ENCODE results near the gene TP53RK.
A peak's percentile ranks its signal among the peaks of the same experiment; 100 is the strongest.

The TP53RK gene

DNA sequence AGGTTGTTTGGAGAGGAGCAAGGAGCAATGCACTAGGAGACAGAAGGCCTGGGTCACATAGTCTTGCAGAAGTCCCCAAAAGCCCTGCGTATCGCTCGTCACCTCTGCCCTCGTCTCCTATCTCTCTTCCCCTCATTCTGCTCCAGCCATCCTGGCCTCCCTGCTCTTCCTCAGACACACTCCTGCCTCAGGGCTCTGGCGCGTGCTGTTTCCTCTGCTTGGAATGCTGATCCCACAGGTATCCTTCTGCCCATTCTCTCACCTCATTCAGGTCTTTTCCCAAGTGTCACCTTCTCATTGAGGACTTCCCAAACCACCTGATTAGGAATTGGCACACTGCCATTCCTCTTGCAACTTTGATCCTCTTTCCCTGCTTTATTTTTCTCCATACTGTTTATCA, 11.2 kb upstream of the TP53RK start:
- DNase-seq (ENCODE audit: insufficient read length, low spot score) (no peak), FAIRE-seq (no peak)
- no peak for TF ChIP-seq POU2F2 (IDR thresholded peaks at IDR 0.05; ENCODE audit: low read depth, low read length)
- TF ChIP-seq PAX5 (IDR thresholded peaks at IDR 0.05; ENCODE audit: insufficient read depth, low read length, severe bottlenecking) = no peak
- TF ChIP-seq SPI1 (IDR thresholded peaks at IDR 0.05; ENCODE audit: low read depth, low read length) = no peak
- TF ChIP-seq POLR2A (IDR thresholded peaks at IDR 0.05; ENCODE audit: low read depth, low read length) = no peak
- no peak for TF ChIP-seq TAF1 (IDR thresholded peaks at IDR 0.05; ENCODE audit: low read depth, low read length)
- no peak for TF ChIP-seq POLR2AphosphoS5 (IDR thresholded peaks at IDR 0.05; ENCODE audit: low read depth, low read length)

DNA sequence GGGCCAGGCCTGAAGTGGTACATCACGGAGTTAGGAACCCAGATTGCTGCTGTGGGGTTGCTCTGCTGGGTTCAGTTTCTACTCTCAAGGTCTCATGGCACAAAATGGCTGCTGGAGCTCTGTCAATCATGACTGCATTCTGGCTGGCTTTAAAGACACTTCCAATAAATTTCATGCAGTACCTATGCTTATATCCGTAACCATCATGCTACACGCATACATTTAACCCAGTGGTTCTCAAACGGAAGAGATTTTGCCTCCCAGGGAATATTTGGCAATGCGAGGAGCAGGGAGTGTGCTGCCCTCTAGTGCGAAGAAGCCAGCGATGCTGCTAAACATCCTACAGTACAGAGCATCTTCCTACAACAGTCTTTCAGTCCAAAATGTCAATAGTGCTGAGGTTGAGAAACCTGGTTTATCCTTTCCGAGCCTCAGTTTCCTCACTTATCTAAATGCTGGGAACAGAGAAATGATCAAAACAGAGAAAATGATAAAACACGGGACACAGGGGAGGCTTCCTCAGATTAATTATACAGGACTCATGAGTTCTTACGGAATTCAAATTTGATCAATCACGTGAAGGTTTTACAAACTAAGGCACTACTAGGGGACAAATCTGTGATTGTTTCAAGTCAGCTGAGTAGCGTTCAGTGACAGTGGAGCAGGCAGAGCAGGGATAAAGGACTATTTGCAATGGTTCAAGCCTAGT, 10.6 kb upstream of the TP53RK start:
- FAIRE-seq = no peak
- TF ChIP-seq POLR2A (IDR thresholded peaks at IDR 0.05; ENCODE audit: low read depth, low read length) (no peak), POLR2AphosphoS5 (IDR thresholded peaks at IDR 0.05; ENCODE audit: low read depth, low read length) (no peak), POU2F2 (IDR thresholded peaks at IDR 0.05; ENCODE audit: low read depth, low read length) (no peak), SPI1 (IDR thresholded peaks at IDR 0.05; ENCODE audit: low read depth, low read length) (no peak), PAX5 (IDR thresholded peaks at IDR 0.05; ENCODE audit: insufficient read depth, low read length, severe bottlenecking) (no peak), TAF1 (IDR thresholded peaks at IDR 0.05; ENCODE audit: low read depth, low read length) (no peak)
- DNase-seq (ENCODE audit: insufficient read length, low spot score) = no peak

DNA sequence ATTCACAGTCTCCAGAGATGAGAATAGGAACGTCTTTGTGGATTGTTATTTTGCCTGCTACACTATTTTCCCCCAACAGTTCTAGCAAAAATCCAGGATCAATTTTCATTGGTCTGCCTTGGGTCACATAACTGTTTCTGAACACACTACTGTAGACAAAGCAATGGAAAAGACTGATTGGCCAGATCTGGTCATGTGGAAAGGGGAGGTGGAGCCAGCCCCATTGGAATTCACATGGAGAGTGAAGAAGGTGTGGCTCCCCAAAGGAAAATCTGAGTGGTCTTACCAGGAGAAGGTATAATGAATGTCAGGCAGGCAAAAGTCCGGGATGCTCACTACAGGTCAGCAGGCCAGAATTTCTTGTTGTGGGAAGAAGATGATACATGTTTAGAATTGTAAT, 9.5 kb upstream of the TP53RK start:
- FAIRE-seq (no peak), DNase-seq (ENCODE audit: insufficient read length, low spot score) (no peak)
- TF ChIP-seq POLR2A (IDR thresholded peaks at IDR 0.05; ENCODE audit: low read depth, low read length) (no peak), PAX5 (IDR thresholded peaks at IDR 0.05; ENCODE audit: insufficient read depth, low read length, severe bottlenecking) (no peak), TAF1 (IDR thresholded peaks at IDR 0.05; ENCODE audit: low read depth, low read length) (no peak), POU2F2 (IDR thresholded peaks at IDR 0.05; ENCODE audit: low read depth, low read length) (no peak), POLR2AphosphoS5 (IDR thresholded peaks at IDR 0.05; ENCODE audit: low read depth, low read length) (no peak), SPI1 (IDR thresholded peaks at IDR 0.05; ENCODE audit: low read depth, low read length) (no peak)

DNA sequence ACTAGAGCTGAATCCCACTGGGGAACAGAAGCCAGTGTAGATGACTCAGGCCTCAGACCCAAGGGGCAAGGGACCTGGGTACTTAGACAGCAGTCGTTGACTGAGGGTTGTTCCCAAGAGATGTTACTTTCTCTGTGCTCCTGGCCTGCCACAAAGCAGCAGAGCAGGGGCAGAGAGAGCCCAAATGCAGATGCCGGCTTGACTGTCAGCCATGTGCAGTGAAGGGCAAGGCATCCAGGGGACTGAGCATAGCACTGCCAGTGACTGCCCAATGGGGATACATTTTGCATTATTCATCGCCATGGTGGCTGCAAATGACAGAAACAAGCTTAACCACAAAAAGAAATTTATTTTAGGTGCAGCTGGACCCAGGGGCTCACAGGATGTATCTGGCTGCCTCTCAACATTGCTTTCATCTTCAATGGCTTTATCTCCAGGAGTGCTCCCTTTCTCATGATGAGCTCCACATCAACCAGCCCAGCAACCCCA, 7.6 kb upstream of the TP53RK start:
- TF ChIP-seq POU2F2 (IDR thresholded peaks at IDR 0.05; ENCODE audit: low read depth, low read length) = no peak
- no peak for TF ChIP-seq POLR2AphosphoS5 (IDR thresholded peaks at IDR 0.05; ENCODE audit: low read depth, low read length)
- no peak for TF ChIP-seq TAF1 (IDR thresholded peaks at IDR 0.05; ENCODE audit: low read depth, low read length)
- TF ChIP-seq PAX5 (IDR thresholded peaks at IDR 0.05; ENCODE audit: insufficient read depth, low read length, severe bottlenecking) = no peak
- TF ChIP-seq SPI1 (IDR thresholded peaks at IDR 0.05; ENCODE audit: low read depth, low read length) = no peak
- TF ChIP-seq POLR2A (IDR thresholded peaks at IDR 0.05; ENCODE audit: low read depth, low read length) = no peak
- DNase-seq (ENCODE audit: insufficient read length, low spot score) (no peak), FAIRE-seq (no peak)

- TF ChIP-seq POLR2A (IDR thresholded peaks at IDR 0.05; ENCODE audit: low read depth, low read length) (no peak), TAF1 (IDR thresholded peaks at IDR 0.05; ENCODE audit: low read depth, low read length) (no peak), POLR2AphosphoS5 (IDR thresholded peaks at IDR 0.05; ENCODE audit: low read depth, low read length) (no peak), POU2F2 (IDR thresholded peaks at IDR 0.05; ENCODE audit: low read depth, low read length) (no peak), SPI1 (IDR thresholded peaks at IDR 0.05; ENCODE audit: low read depth, low read length) (no peak), PAX5 (IDR thresholded peaks at IDR 0.05; ENCODE audit: insufficient read depth, low read length, severe bottlenecking) (no peak)
- FAIRE-seq (no peak), DNase-seq (ENCODE audit: insufficient read length, low spot score) (no peak)
Observed at GRCh38 chr20:46695892-46696291, 6.6 kb upstream of the TP53RK start.

DNA sequence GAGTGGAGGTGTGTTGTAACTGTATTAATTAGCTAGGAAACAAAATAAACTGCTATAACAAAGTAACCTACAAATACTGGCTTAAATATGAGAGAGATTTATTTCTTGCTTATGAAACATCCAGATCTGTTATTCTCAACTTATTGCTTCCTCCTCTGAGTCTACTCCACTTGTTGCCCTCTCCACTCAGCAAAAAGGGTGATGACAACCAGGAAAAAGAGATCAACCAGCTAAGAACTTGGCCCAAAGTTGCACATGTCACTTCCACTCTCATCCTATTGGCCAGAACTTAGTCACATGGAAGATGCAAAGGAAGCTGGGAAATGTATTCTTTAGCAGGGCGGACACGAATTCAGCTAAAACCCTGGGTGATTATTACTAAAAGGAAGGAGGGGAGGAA, 5.2 kb upstream of the TP53RK start:
- no peak for DNase-seq (ENCODE audit: insufficient read length, low spot score)
- TF ChIP-seq PAX5 (IDR thresholded peaks at IDR 0.05; ENCODE audit: insufficient read depth, low read length, severe bottlenecking) (no peak), TAF1 (IDR thresholded peaks at IDR 0.05; ENCODE audit: low read depth, low read length) (no peak), SPI1 (IDR thresholded peaks at IDR 0.05; ENCODE audit: low read depth, low read length) (no peak), POLR2AphosphoS5 (IDR thresholded peaks at IDR 0.05; ENCODE audit: low read depth, low read length) (no peak), POU2F2 (IDR thresholded peaks at IDR 0.05; ENCODE audit: low read depth, low read length) (no peak), POLR2A (IDR thresholded peaks at IDR 0.05; ENCODE audit: low read depth, low read length) (no peak)
- FAIRE-seq = no peak

- FAIRE-seq (no peak), DNase-seq (ENCODE audit: insufficient read length, low spot score) (no peak)
Observed at GRCh38 chr20:46691196-46691595, 2.0 kb upstream of the TP53RK start.

DNA sequence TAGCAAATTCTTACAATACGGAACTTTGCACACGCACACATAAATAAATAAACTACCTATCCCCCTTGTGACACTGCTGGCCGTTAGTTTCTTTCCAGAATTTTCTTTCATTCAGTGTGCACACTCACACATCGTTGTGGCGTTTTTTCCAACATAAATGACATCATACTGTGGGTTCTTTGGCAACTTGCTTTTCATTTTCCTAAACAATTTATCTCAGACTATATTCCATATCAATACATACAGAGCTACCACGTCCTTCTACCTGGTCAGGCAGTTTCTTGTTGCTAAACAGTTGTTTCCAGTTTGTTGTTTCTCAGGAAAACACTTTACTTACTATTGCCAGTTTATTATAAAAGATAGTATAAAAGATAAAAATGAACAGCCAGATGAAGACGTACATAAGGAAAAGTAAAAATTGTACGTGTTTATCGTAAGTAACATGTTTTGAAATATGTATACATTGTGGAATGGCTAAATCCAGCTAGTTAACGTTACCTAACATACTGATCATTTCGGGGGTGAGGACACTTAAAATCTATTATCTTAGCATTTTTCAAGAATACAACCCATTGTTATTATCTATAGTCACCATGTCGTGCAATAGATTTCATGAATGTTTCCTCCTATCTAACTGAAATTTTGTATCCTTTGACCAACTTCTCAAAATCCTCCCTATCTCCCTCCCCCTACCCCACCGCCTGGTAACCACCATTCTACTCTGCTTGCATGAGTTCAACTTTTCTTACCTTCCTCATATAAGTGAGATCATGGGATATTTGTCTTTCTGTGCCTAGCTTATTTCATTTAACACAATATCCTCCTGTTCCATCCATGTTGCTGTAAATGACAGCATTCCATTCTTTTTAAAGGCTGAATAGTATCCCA, 1.2 kb upstream of the TP53RK start:
- DNase-seq (ENCODE audit: insufficient read length, low spot score) (no peak), FAIRE-seq (no peak)
- TF ChIP-seq SPI1 (IDR thresholded peaks at IDR 0.05; ENCODE audit: low read depth, low read length) (no peak), TAF1 (IDR thresholded peaks at IDR 0.05; ENCODE audit: low read depth, low read length) (no peak), POLR2AphosphoS5 (IDR thresholded peaks at IDR 0.05; ENCODE audit: low read depth, low read length) (no peak), POU2F2 (IDR thresholded peaks at IDR 0.05; ENCODE audit: low read depth, low read length) (no peak), POLR2A (IDR thresholded peaks at IDR 0.05; ENCODE audit: low read depth, low read length) (no peak), PAX5 (IDR thresholded peaks at IDR 0.05; ENCODE audit: insufficient read depth, low read length, severe bottlenecking) (no peak)

More at GRCh38 chr20:46691196-46691595, 2.0 kb upstream of the TP53RK start:
- TF ChIP-seq POLR2A (IDR thresholded peaks at IDR 0.05; ENCODE audit: low read depth, low read length) (no peak), POU2F2 (IDR thresholded peaks at IDR 0.05; ENCODE audit: low read depth, low read length) (no peak)

DNA sequence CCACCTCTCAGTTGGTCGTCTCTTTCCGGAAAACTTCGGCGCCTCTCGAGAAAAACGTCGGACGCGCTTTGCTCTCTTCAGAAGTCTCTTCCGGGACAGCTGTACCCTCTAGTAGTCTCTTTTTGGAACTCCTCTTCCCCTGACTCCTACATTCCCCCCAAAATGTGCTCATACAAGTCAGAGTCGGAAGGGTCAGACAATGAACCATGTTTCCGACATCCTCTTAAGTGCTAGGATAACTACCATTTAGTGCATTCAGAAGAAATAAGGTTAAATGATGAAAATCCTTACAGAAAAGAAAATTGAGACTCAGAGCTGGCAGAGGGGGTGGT, 476 bp upstream of the TP53RK start:
- TF ChIP-seq POLR2AphosphoS5 (IDR thresholded peaks at IDR 0.05; ENCODE audit: low read depth, low read length) (no peak), TAF1 (IDR thresholded peaks at IDR 0.05; ENCODE audit: low read depth, low read length) (peak; percentile 49; the same call in 1 of the 2 replicates), POLR2A (IDR thresholded peaks at IDR 0.05; ENCODE audit: low read depth, low read length) (peak; percentile 36; the same call in 1 of the 2 replicates)
- no peak for DNase-seq (ENCODE audit: insufficient read length, low spot score)
- no peak for FAIRE-seq
